Neutrophil (primary cell): Measurements from ENCODE around the gene RIT2.

Experiments used
- H3K27ac ChIP-seq: fragments of 200-600 bp; sonication (generic); 2 replicates; pipeline ENCODE4 v1.5.1; 2016; ENCODE audit warnings: mild to moderate bottlenecking, moderate library complexity
- H3K27me3 ChIP-seq: fragments of 200-600 bp; sonication (generic); 2 replicates; pipeline ENCODE4 v1.6.0; 2016; ENCODE audit warnings: mild to moderate bottlenecking
- H3K36me3 ChIP-seq: fragments of 200-600 bp; sonication (generic); 2 replicates; pipeline ENCODE4 v1.5.1; 2017
- H3K4me1 ChIP-seq, 2 experiments: fragments of 200-600 bp in 1 of 2; sonication (generic) in 1 of 2; 1 replicate in 1 of 2; 2 replicates in 1 of 2; pipeline versions ENCODE4 v1.5.1 to v1.6.1; 2013 to 2016; ENCODE audit warnings: low read depth in 1 of 2, low read length in 1 of 2, mild to moderate bottlenecking in 1 of 2, moderate library complexity in 1 of 2; ENCODE audit not compliant: control insufficient read depth in 1 of 2, insufficient read depth in 1 of 2
- H3K4me3 ChIP-seq, 2 experiments: fragments of 200-600 bp in 1 of 2; sonication (generic) in 1 of 2; 1 replicate in 1 of 2; 2 replicates in 1 of 2; pipeline ENCODE4 v1.5.1; 2013 to 2016; ENCODE audit warnings: low read depth in 1 of 2, low read length in 1 of 2, mild to moderate bottlenecking in 1 of 2, moderate library complexity in 1 of 2
- H3K9me3 ChIP-seq: fragments of 200-600 bp; sonication (generic); 2 replicates; pipeline ENCODE4 v1.5.1; 2016
- TF ChIP-seq, protein P1 (sequence below): fragments of 200-600 bp; sonication (generic); IDR thresholded peaks from 2 replicates; pipeline ENCODE4 v1.5.1; 2016; ENCODE audit warnings: antibody characterized with exemption

The RIT2 gene

GRCh38 chr18:42976869-42977590 lies 138.5 kb downstream of the RIT2 start:
- TF ChIP-seq, protein P1, sequence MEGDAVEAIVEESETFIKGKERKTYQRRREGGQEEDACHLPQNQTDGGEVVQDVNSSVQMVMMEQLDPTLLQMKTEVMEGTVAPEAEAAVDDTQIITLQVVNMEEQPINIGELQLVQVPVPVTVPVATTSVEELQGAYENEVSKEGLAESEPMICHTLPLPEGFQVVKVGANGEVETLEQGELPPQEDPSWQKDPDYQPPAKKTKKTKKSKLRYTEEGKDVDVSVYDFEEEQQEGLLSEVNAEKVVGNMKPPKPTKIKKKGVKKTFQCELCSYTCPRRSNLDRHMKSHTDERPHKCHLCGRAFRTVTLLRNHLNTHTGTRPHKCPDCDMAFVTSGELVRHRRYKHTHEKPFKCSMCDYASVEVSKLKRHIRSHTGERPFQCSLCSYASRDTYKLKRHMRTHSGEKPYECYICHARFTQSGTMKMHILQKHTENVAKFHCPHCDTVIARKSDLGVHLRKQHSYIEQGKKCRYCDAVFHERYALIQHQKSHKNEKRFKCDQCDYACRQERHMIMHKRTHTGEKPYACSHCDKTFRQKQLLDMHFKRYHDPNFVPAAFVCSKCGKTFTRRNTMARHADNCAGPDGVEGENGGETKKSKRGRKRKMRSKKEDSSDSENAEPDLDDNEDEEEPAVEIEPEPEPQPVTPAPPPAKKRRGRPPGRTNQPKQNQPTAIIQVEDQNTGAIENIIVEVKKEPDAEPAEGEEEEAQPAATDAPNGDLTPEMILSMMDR = no peak
- Histone ChIP-seq H3K27ac (no peak overlapping the region), H3K4me3 (no peak overlapping the region), H3K27me3 (no peaks in the 10 kb centered on the region), H3K36me3 (no peaks in the 10 kb centered on the region), H3K9me3 (no peaks in the 10 kb centered on the region), H3K4me1 (no peaks in the 10 kb centered on the region)

GRCh38 chr18:42969366-42969765 lies 146.1 kb downstream of the RIT2 start:
- TF ChIP-seq, protein P1 = no peak
- H3K9me3 ChIP-seq = no peaks in the 10 kb centered on the region
- no peaks in the 10 kb centered on the region for H3K4me1 ChIP-seq
- no peaks in the 10 kb centered on the region for H3K27me3 ChIP-seq
- H3K36me3 ChIP-seq = no peaks in the 10 kb centered on the region
- no peak overlapping the region for H3K4me3 ChIP-seq
- no peak overlapping the region for H3K27ac ChIP-seq

DNA sequence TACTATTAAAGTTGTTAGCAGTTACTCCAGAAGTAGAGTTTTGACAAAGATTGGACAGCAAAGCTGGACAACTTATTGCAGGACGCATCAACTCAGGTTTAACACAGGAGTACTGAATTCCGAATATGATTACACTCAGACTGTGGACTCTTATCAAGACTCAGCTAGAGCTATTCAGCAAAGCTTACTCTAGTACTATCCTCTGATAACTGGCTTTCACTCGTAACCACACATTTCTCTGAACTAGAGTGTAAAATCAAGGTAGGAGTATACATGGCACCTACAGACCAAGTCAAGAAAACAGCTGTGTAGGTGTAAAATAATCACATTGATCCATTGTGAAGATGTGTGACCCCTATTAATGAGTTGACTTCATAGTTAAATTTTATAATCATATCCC lies 154.2 kb downstream of the RIT2 start:
- Histone ChIP-seq H3K9me3 (no peaks in the 10 kb centered on the region), H3K4me3 (no peak overlapping the region), H3K36me3 (no peaks in the 10 kb centered on the region), H3K4me1 (no peaks in the 10 kb centered on the region), H3K27ac (no peak overlapping the region), H3K27me3 (no peaks in the 10 kb centered on the region)
- TF ChIP-seq, protein P1 = no peak

DNA sequence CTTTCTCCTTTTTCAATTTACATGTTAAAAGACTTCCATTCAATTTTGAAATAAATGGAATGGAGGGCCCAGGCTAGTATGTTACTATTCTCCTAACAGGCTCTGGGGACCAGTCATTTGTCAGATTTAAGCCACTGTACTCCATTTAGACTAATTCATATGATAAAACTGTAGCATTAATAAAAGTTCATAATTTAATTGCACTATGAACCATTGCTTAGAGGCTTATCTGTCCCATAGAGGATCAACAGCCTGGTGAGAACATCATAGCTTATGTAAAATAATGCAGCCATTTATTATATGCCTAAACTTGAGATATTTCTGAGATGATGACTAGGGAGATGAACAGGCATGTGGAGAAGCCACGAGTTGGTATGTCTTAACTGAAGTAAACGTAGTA lies 156.0 kb downstream of the RIT2 start:
- no peaks in the 10 kb centered on the region for H3K4me1 ChIP-seq
- no peak overlapping the region for H3K4me3 ChIP-seq
- no peaks in the 10 kb centered on the region for H3K36me3 ChIP-seq
- H3K9me3 ChIP-seq = no peaks in the 10 kb centered on the region
- no peak overlapping the region for H3K27ac ChIP-seq
- TF ChIP-seq, protein P1 = no peak
- H3K27me3 ChIP-seq = no peaks in the 10 kb centered on the region

- Histone ChIP-seq H3K27ac (no peak overlapping the region), H3K27me3 (no peaks in the 10 kb centered on the region), H3K36me3 (no peaks in the 10 kb centered on the region)
Measured at GRCh38 chr18:42958353-42958752, 157.1 kb downstream of the RIT2 start.

More at GRCh38 chr18:42958353-42958752, 157.1 kb downstream of the RIT2 start:
- no peak overlapping the region for H3K4me3 ChIP-seq
- H3K4me1 ChIP-seq = no peaks in the 10 kb centered on the region
- TF ChIP-seq, protein P1 = no peak
- no peaks in the 10 kb centered on the region for H3K9me3 ChIP-seq
